ENCODE measurements around the gene NSMF. TPM values are rescaled to one million over a fixed set of nuclear protein-coding genes. Genes with fewer than 3 reads are reported as not detected.

Gene NSMF
- total RNA-seq, 1 donor, result 22.4 TPM

GRCh38 chr9:137447722-137448601 is 11.2 kb downstream of the NSMF start:
- peaks cover 1% of the 10 kb centered on the region for H4K20me1 ChIP-seq (ENCODE audit: insufficient read depth, low read length)
- peaks cover 1% of the 10 kb centered on the region for H3K27me3 ChIP-seq (ENCODE audit: insufficient read depth, low read length)
- peaks cover 4% of the 10 kb centered on the region for H3K36me3 ChIP-seq (ENCODE audit: insufficient read depth, low read length)
- H3K4me1 ChIP-seq (ENCODE audit: insufficient read depth, low read length), result no peaks in the 10 kb centered on the region
- peak; percentile 78 for DNase-seq (ENCODE audit: insufficient read length, low spot score, missing footprints)
- H3K27ac ChIP-seq (ENCODE audit: low read depth, low read length), result no peak overlapping the region
- TF ChIP-seq CTCF (IDR thresholded peaks at IDR 0.05; ENCODE audit: extremely low read depth, low read depth, low read length), result no peak
- no peaks in the 10 kb centered on the region for H3K79me2 ChIP-seq (ENCODE audit: insufficient read depth, low read length)
- no peaks in the 10 kb centered on the region for H3K9me3 ChIP-seq (ENCODE audit: low read depth, low read length)
- no peak overlapping the region for H3K4me2 ChIP-seq (ENCODE audit: insufficient read depth, low read length)
- no peak overlapping the region for H2AFZ ChIP-seq (ENCODE audit: low read length)
- H3K4me3 ChIP-seq (ENCODE audit: insufficient read depth, low read length), result no peak overlapping the region

- TF ChIP-seq CTCF (IDR thresholded peaks at IDR 0.05; ENCODE audit: extremely low read depth, low read depth, low read length), result no peak
- H3K27ac ChIP-seq (ENCODE audit: low read depth, low read length), result no peak overlapping the region
- H3K36me3 ChIP-seq (ENCODE audit: insufficient read depth, low read length), result no peaks in the 10 kb centered on the region
- peak; percentile 86 for DNase-seq (ENCODE audit: insufficient read length, low spot score, missing footprints)
- no peak overlapping the region for H3K4me3 ChIP-seq (ENCODE audit: insufficient read depth, low read length)
- H3K27me3 ChIP-seq (ENCODE audit: insufficient read depth, low read length), result peaks cover 11% of the 10 kb centered on the region
- H3K9me3 ChIP-seq (ENCODE audit: low read depth, low read length), result no peaks in the 10 kb centered on the region
- no peaks in the 10 kb centered on the region for H3K79me2 ChIP-seq (ENCODE audit: insufficient read depth, low read length)
- H2AFZ ChIP-seq (ENCODE audit: low read length), result no peak overlapping the region
- H3K4me1 ChIP-seq (ENCODE audit: insufficient read depth, low read length), result no peaks in the 10 kb centered on the region
- H4K20me1 ChIP-seq (ENCODE audit: insufficient read depth, low read length), result no peaks in the 10 kb centered on the region
- no peak overlapping the region for H3K4me2 ChIP-seq (ENCODE audit: insufficient read depth, low read length)
Measured at GRCh38 chr9:137446851-137447471, 12.2 kb downstream of the NSMF start.

- Histone ChIP-seq H2AFZ (ENCODE audit: low read length) (no peak overlapping the region), H3K9me3 (ENCODE audit: low read depth, low read length) (no peaks in the 10 kb centered on the region), H3K27me3 (ENCODE audit: insufficient read depth, low read length) (peaks cover 12% of the 10 kb centered on the region), H3K79me2 (ENCODE audit: insufficient read depth, low read length) (no peaks in the 10 kb centered on the region), H3K4me3 (ENCODE audit: insufficient read depth, low read length) (no peak overlapping the region), H3K27ac (ENCODE audit: low read depth, low read length) (no peak overlapping the region), H3K4me2 (ENCODE audit: insufficient read depth, low read length) (no peak overlapping the region), H3K4me1 (ENCODE audit: insufficient read depth, low read length) (no peaks in the 10 kb centered on the region), H4K20me1 (ENCODE audit: insufficient read depth, low read length) (no peaks in the 10 kb centered on the region), H3K36me3 (ENCODE audit: insufficient read depth, low read length) (no peaks in the 10 kb centered on the region)
- peak; percentile 79 for DNase-seq (ENCODE audit: insufficient read length, low spot score, missing footprints)
- TF ChIP-seq CTCF (IDR thresholded peaks at IDR 0.05; ENCODE audit: extremely low read depth, low read depth, low read length), result no peak
Measured at GRCh38 chr9:137445930-137446431, 13.2 kb downstream of the NSMF start.

GRCh38 chr9:137445275-137445807 is 13.8 kb downstream of the NSMF start:
- no peaks in the 10 kb centered on the region for H3K79me2 ChIP-seq (ENCODE audit: insufficient read depth, low read length)
- H2AFZ ChIP-seq (ENCODE audit: low read length), result no peak overlapping the region
- peak; percentile 99 for DNase-seq (ENCODE audit: insufficient read length, low spot score, missing footprints)
- H3K27me3 ChIP-seq (ENCODE audit: insufficient read depth, low read length), result peaks cover 12% of the 10 kb centered on the region
- no peak overlapping the region for H3K4me3 ChIP-seq (ENCODE audit: insufficient read depth, low read length)
- no peaks in the 10 kb centered on the region for H3K4me1 ChIP-seq (ENCODE audit: insufficient read depth, low read length)
- TF ChIP-seq CTCF (IDR thresholded peaks at IDR 0.05; ENCODE audit: extremely low read depth, low read depth, low read length), result peak; percentile 89
- no peaks in the 10 kb centered on the region for H3K9me3 ChIP-seq (ENCODE audit: low read depth, low read length)
- no peaks in the 10 kb centered on the region for H4K20me1 ChIP-seq (ENCODE audit: insufficient read depth, low read length)
- H3K36me3 ChIP-seq (ENCODE audit: insufficient read depth, low read length), result no peaks in the 10 kb centered on the region
- H3K4me2 ChIP-seq (ENCODE audit: insufficient read depth, low read length), result no peak overlapping the region
- H3K27ac ChIP-seq (ENCODE audit: low read depth, low read length), result no peak overlapping the region
